Measurements from ENCODE around the gene DLX3. TPM values are rescaled to one million over a fixed set of nuclear protein-coding genes. Genes with fewer than 3 reads are reported as not detected.

Gene DLX3
- total RNA-seq, 1 experiment from 2014 or later, result 4.9 TPM

DNA sequence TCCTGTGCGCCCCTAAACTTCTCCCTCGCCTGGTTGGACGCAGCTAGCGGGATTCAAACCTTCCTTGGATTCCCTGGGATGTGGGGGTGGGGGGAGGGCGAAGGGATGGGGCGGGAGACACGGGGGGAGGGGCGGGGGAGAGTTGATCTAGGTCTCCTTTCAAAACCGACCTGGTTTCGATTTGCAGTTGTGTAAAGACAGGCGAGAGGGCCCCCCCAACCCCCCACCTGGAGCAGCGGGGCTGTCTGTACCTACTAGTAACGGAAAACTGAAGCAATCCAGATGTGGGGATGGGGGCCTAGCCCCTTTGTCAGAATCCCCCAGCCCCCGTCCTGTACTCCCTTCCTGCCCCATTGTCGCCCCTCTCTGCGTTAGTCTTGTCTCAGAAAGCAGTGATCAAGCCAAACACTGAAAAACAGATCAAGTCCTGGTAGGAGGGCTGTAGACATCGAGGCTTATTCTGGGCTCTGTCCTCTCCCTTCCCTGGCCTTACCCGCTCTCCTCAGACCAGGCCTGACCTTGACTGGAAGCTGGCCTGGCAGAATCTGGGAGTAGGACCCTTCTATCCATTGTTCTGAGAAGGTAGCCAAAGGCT is 25.1 kb downstream of the DLX3 start:
- H3K27me3 ChIP-seq (replicated peaks; ENCODE audit: control insufficient read depth, insufficient read depth, low read length), result no peaks in the 10 kb centered on the region

DNA sequence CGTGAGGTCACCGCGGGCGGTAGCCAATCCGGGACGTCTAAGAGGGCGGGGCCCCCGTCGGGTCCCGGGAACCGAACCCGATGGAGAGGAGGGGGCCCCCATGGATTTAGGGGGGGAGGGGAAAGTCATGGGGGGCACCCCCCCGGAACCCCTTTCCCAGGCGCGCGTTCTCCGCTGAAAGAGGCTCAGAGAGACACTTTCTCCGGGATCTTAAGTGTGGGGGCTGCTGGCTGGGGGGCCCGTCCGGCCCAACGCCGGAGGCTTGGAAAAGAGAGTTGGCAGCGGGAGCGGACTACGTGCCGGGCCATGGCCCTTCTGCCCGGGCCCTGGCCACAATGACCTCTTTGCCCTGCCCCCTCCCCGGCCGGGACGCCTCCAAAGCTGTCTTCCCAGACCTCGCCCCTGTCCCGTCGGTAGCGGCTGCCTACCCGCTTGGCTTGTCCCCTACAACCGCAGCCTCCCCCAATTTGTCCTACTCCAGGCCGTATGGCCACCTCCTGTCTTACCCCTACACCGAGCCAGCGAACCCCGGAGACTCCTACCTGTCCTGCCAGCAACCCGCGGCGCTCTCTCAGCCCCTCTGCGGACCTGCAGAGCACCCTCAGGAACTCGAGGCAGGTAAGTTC is 25.8 kb downstream of the DLX3 start, which contains the start of gene DLX4:
TSS of gene DLX4 (plus strand) at position 57 of the 626 bp plus-strand sequence. CDS start at position 336, 279 bp downstream.
- Mint-ChIP-seq H3K4me3 (ENCODE audit: unreplicated experiment) (peak within 1 kb of the TSS; percentile 94), H3K27ac (ENCODE audit: unreplicated experiment) (peak within 1 kb of the TSS; percentile 97), H3K27me3 (ENCODE audit: insufficient read depth, unreplicated experiment) (peaks cover 3% of the 10 kb centered on the region), H3K4me1 (ENCODE audit: low read depth, unreplicated experiment) (peaks cover 6% of the 10 kb centered on the region), H3K36me3 (ENCODE audit: insufficient read depth, unreplicated experiment) (peaks cover 6% of the 10 kb centered on the region), H3K9me3 (ENCODE audit: unreplicated experiment) (no peaks in the 10 kb centered on the region)
- intact Hi-C loops (cut with micrococcal nuclease; ENCODE audit: unreplicated experiment), result loop anchor here (1.0 to 5.0 kb wide), 4 partner anchors 8 to 163 kb away; partner anchors contain the start of gene SAMD14
- BruUV-seq (replicated peaks), result no TSS peak
- no peaks in the 10 kb centered on the region for H3K27me3 ChIP-seq (replicated peaks; ENCODE audit: control insufficient read depth, insufficient read depth, low read length)
- H3K4me3 ChIP-seq (ENCODE audit: low read depth, low read length), result peak within 1 kb of the TSS; percentile 44
- DNase-seq, result peak; percentile 65 to 67
- ChIA-PET CTCF (no interaction called here), POLR2A (no interaction called here)
- H3K9me3 ChIP-seq, result no peaks in the 10 kb centered on the region
- H3K4me1 ChIP-seq, result peaks cover 5% of the 10 kb centered on the region; the same call in 1 of the 2 replicates
- no peaks in the 10 kb centered on the region for H3K36me3 ChIP-seq (ENCODE audit: control insufficient read depth, insufficient read depth, low read length)
- TF ChIP-seq, protein P1, sequence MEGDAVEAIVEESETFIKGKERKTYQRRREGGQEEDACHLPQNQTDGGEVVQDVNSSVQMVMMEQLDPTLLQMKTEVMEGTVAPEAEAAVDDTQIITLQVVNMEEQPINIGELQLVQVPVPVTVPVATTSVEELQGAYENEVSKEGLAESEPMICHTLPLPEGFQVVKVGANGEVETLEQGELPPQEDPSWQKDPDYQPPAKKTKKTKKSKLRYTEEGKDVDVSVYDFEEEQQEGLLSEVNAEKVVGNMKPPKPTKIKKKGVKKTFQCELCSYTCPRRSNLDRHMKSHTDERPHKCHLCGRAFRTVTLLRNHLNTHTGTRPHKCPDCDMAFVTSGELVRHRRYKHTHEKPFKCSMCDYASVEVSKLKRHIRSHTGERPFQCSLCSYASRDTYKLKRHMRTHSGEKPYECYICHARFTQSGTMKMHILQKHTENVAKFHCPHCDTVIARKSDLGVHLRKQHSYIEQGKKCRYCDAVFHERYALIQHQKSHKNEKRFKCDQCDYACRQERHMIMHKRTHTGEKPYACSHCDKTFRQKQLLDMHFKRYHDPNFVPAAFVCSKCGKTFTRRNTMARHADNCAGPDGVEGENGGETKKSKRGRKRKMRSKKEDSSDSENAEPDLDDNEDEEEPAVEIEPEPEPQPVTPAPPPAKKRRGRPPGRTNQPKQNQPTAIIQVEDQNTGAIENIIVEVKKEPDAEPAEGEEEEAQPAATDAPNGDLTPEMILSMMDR (IDR thresholded peaks at IDR 0.05; ENCODE audit: insufficient read depth in 1 of 2, low read depth in 1 of 2, low read length in 1 of 2, severe bottlenecking in 1 of 2, unreplicated experiment in 1 of 2), result no peak

More for the DNA sequence above, 25.1 kb downstream of the DLX3 start:
- H3K4me1 Mint-ChIP-seq (ENCODE audit: low read depth, unreplicated experiment), result peaks cover 6% of the 10 kb centered on the region
- CTCF ChIA-PET, result interaction anchor here (0.7 to 1.2 kb wide), 3 partner anchors 17 to 71 kb away, joined by 3 to 5 read pairs (median 3); no protein-coding TSS in a partner anchor
- Histone ChIP-seq H3K4me1 (peaks cover 8% of the 10 kb centered on the region), H3K9me3 (no peaks in the 10 kb centered on the region), H3K4me3 (ENCODE audit: low read depth, low read length) (peak overlapping the region; percentile 44), H3K36me3 (ENCODE audit: control insufficient read depth, insufficient read depth, low read length) (no peaks in the 10 kb centered on the region)
- TF ChIP-seq, protein P1 (IDR thresholded peaks at IDR 0.05; ENCODE audit: insufficient read depth in 1 of 2, low read depth in 1 of 2, low read length in 1 of 2, severe bottlenecking in 1 of 2, unreplicated experiment in 1 of 2), result no peak
- H3K4me3 Mint-ChIP-seq (ENCODE audit: unreplicated experiment), result peak overlapping the region; percentile 94
- BruUV-seq (replicated peaks), result no TSS peak
- intact Hi-C loops (cut with micrococcal nuclease; ENCODE audit: unreplicated experiment), result loop anchor here (1.0 to 5.0 kb wide), 4 partner anchors 7 to 162 kb away; partner anchors contain the start of gene SAMD14
- peaks cover 6% of the 10 kb centered on the region for H3K36me3 Mint-ChIP-seq (ENCODE audit: insufficient read depth, unreplicated experiment)
- no peak for DNase-seq
- POLR2A ChIA-PET, result no interaction called here
- H3K27me3 Mint-ChIP-seq (ENCODE audit: insufficient read depth, unreplicated experiment), result peaks cover 3% of the 10 kb centered on the region
- peak overlapping the region; percentile 97 for H3K27ac Mint-ChIP-seq (ENCODE audit: unreplicated experiment)
- H3K9me3 Mint-ChIP-seq (ENCODE audit: unreplicated experiment), result no peaks in the 10 kb centered on the region

DNA sequence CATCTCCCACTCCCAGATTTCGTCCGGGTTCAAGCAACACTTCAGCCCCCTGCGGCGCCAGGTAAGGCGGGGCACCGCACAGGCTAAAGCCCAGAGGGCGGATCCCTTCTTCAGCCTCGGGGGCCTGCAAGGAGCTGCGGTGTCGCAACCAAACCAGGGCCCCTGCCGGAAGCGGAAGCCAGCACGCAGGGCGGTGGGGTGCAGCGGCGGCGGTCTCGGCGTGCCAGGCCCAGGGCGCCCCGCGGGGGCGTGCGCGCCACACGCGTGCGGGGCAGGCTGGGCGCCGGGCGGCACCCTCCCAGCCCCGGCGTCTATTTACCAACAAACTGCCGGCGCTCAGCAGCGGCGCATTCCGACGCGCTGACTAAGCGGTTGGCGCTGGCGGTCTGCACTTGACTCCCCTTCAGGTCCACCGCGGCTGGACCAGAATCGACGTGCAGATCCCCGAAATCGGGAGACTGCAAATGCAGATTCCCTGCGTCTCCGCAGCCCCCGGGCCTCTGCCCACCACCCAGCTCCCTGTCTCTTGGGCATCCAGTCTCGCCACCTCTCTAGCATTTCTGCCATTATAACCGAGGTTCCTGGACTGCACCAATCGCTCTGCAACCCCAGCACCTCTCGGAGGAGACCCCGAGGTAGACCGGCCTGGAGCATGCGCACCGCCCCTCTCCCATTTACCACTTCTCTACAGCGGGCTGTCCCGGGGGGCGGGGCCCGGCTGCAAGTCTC is 26.5 kb downstream of the DLX3 start:
- Histone ChIP-seq H3K4me3 (ENCODE audit: low read depth, low read length) (peak overlapping the region; percentile 44), H3K4me1 (peaks cover 5% of the 10 kb centered on the region; the same call in 1 of the 2 replicates), H3K27me3 (replicated peaks; ENCODE audit: control insufficient read depth, insufficient read depth, low read length) (no peaks in the 10 kb centered on the region), H3K36me3 (ENCODE audit: control insufficient read depth, insufficient read depth, low read length) (no peaks in the 10 kb centered on the region), H3K9me3 (no peaks in the 10 kb centered on the region)
- TF ChIP-seq, protein P1 (IDR thresholded peaks at IDR 0.05; ENCODE audit: insufficient read depth in 1 of 2, low read depth in 1 of 2, low read length in 1 of 2, severe bottlenecking in 1 of 2, unreplicated experiment in 1 of 2), result peak; percentile 2 to 13
- Mint-ChIP-seq H3K27ac (ENCODE audit: unreplicated experiment) (peak overlapping the region; percentile 97), H3K4me3 (ENCODE audit: unreplicated experiment) (peak overlapping the region; percentile 94), H3K27me3 (ENCODE audit: insufficient read depth, unreplicated experiment) (peaks cover 3% of the 10 kb centered on the region), H3K4me1 (ENCODE audit: low read depth, unreplicated experiment) (peaks cover 6% of the 10 kb centered on the region), H3K9me3 (ENCODE audit: unreplicated experiment) (no peaks in the 10 kb centered on the region), H3K36me3 (ENCODE audit: insufficient read depth, unreplicated experiment) (peaks cover 6% of the 10 kb centered on the region)
- ChIA-PET POLR2A (no interaction called here), CTCF (interaction anchor here (0.6 to 1.9 kb wide), 2 partner anchors 10 to 16 kb away, joined by 4 to 12 read pairs; no protein-coding TSS in a partner anchor)
- DNase-seq, result peak; percentile 98 to 100
- intact Hi-C loops (cut with micrococcal nuclease; ENCODE audit: unreplicated experiment), result loop anchor here (1.0 to 5.0 kb wide), 5 partner anchors 9 to 164 kb away; partner anchors contain the start of gene SAMD14
- BruUV-seq (replicated peaks), result TSS peak; percentile 93
